Type B pancreatic cell (in vitro differentiated cells): ENCODE results near the gene PPP3CA. TPM values are rescaled to one million over a fixed set of nuclear protein-coding genes. Genes with fewer than 3 reads are reported as not detected.
A peak's percentile ranks its signal among the peaks of the same experiment; 100 is the strongest.

Source experiments
- DNase-seq: peaks from one replicate; pipeline ENCODE4 v3.0.0; 2021; ENCODE audit warnings: mixed read lengths; ENCODE audit not compliant: unreplicated experiment; ENCODE audit errors: extremely low spot score
- H3K27ac Mint-ChIP-seq: 2 replicates; pipeline ENCODE4 v1.8.0; 2021; ENCODE audit warnings: mild to moderate bottlenecking, mixed read lengths
- H3K27me3 Mint-ChIP-seq: 2 replicates; pipeline ENCODE4 v1.8.0; 2021; ENCODE audit warnings: mixed read lengths
- H3K36me3 Mint-ChIP-seq: 2 replicates; pipeline ENCODE4 v1.8.0; 2021; ENCODE audit warnings: mixed read lengths
- H3K4me1 Mint-ChIP-seq: one replicate; pipeline ENCODE4 v1.8.0; 2021; ENCODE audit warnings: mixed read lengths; ENCODE audit not compliant: unreplicated experiment
- H3K4me3 Mint-ChIP-seq: 2 replicates; pipeline ENCODE4 v1.8.0; 2021; ENCODE audit warnings: mild to moderate bottlenecking, mixed read lengths
- H3K9me3 Mint-ChIP-seq: 2 replicates; pipeline ENCODE4 v1.8.0; 2021; ENCODE audit warnings: mixed read lengths
- CTCF ChIP-seq: fragments of 200-600 bp; sonication (generic); conservative IDR thresholded peaks from 2 replicates; pipeline ENCODE4 v1.5.0; 2021; ENCODE audit warnings: antibody characterized with exemption, mild to moderate bottlenecking
- microRNA-seq: library from miRNA; unstranded; fragments of <30 nt; microRNA quantifications from one replicate; pipeline ENCODE4, GENCODE V29; 2020
- total RNA-seq: library from RNA; stranded (reverse); gene quantifications from 2 replicates; pipeline ENCODE4 v1.2.1, GENCODE V29; 2021; ENCODE audit warnings: low replicate concordance

Gene PPP3CA
- total RNA-seq, 1 donor from 2014 or later: 35.4 TPM

- no peak for DNase-seq
- Mint-ChIP-seq H3K4me1 (peaks cover 12% of the 10 kb centered on the region), H3K27me3 (no peaks in the 10 kb centered on the region), H3K36me3 (no peaks in the 10 kb centered on the region), H3K9me3 (peaks cover 7% of the 10 kb centered on the region), H3K27ac (no peak overlapping the region), H3K4me3 (no peak overlapping the region)
- no peak for TF ChIP-seq CTCF
Measured at GRCh38 chr4:100981447-100982204, 365.7 kb downstream of the PPP3CA start.

- H3K4me3 Mint-ChIP-seq: no peak overlapping the region
Measured at GRCh38 chr4:100979736-100980135, 367.6 kb downstream of the PPP3CA start.

GRCh38 chr4:100977746-100978397 is 369.5 kb downstream of the PPP3CA start:
- Mint-ChIP-seq H3K36me3 (no peaks in the 10 kb centered on the region), H3K4me1 (peaks cover 12% of the 10 kb centered on the region), H3K4me3 (no peak overlapping the region), H3K27me3 (no peaks in the 10 kb centered on the region), H3K27ac (no peak overlapping the region), H3K9me3 (peaks cover 7% of the 10 kb centered on the region)
- DNase-seq: no peak
- TF ChIP-seq CTCF: no peak

More at GRCh38 chr4:100979736-100980135, 367.6 kb downstream of the PPP3CA start:
- no peak for DNase-seq
- Mint-ChIP-seq H3K36me3 (no peaks in the 10 kb centered on the region), H3K27ac (no peak overlapping the region), H3K9me3 (peaks cover 7% of the 10 kb centered on the region), H3K27me3 (no peaks in the 10 kb centered on the region), H3K4me1 (peaks cover 12% of the 10 kb centered on the region)
- TF ChIP-seq CTCF: no peak

- no peak overlapping the region for H3K27ac Mint-ChIP-seq
- no peak for TF ChIP-seq CTCF
- no peak for DNase-seq
- H3K4me1 Mint-ChIP-seq: peaks cover 12% of the 10 kb centered on the region
- H3K9me3 Mint-ChIP-seq: peaks cover 7% of the 10 kb centered on the region
- no peak overlapping the region for H3K4me3 Mint-ChIP-seq
- no peaks in the 10 kb centered on the region for H3K27me3 Mint-ChIP-seq
- H3K36me3 Mint-ChIP-seq: no peaks in the 10 kb centered on the region
Measured at GRCh38 chr4:100977274-100977673, 370.1 kb downstream of the PPP3CA start.

Small RNAs within 50 kb of the gene (microRNA-seq; reads per million reads assigned to microRNA genes)
- gene MIR1255A (3.9 reads per million, percentile 13 among the genes with 10 or more reads in this experiment), gene MIR8066 (not detected)
